HepG2 (cell line): Measurements from ENCODE around the gene IRF7. TPM values are rescaled to one million over a fixed set of nuclear protein-coding genes. Genes with fewer than 3 reads are reported as not detected.

Experiments used
- ARID3A ChIP-seq: IDR thresholded peaks from 2 replicates; pipeline ENCODE4 v1.6.1; 2012; ENCODE audit warnings: low read depth, low read length, improper control_type of control experiment
- FOSL1 ChIP-seq: sonication (generic); formaldehyde crosslinking; IDR thresholded peaks from 2 replicates; pipeline ENCODE4 v1.9.0; 2021; ENCODE audit warnings: missing genetic modification reagents, borderline replicate concordance
- HCFC1 ChIP-seq: fragments of 150-350 bp; IDR thresholded peaks from 2 replicates; pipeline ENCODE4 v1.6.1; 2014; ENCODE audit warnings: low read depth, low read length
- HNRNPL ChIP-seq: fragments of 200-400 bp; formaldehyde crosslinking; IDR thresholded peaks from 2 replicates; pipeline ENCODE4 v1.6.1; 2017; ENCODE audit warnings: mild to moderate bottlenecking, low read depth, low read length
- IRF1 ChIP-seq: sonication (generic); formaldehyde crosslinking; IDR thresholded peaks from 2 replicates; pipeline ENCODE4 v1.4.0; 2020; ENCODE audit warnings: low read depth, mild to moderate bottlenecking, missing genetic modification reagents
- KDM1A ChIP-seq: IDR thresholded peaks from 2 replicates; pipeline ENCODE4 v1.6.1; 2016; ENCODE audit warnings: missing compliant biosample characterization
- MAF1 ChIP-seq: sonication (generic); formaldehyde crosslinking; IDR thresholded peaks from 2 replicates; pipeline ENCODE4 v1.5.0; 2020; ENCODE audit warnings: missing genetic modification reagents, borderline replicate concordance
- RBFOX2 ChIP-seq: fragments of 200-400 bp; formaldehyde crosslinking; IDR thresholded peaks from 2 replicates; pipeline ENCODE4 v1.6.1; 2017; ENCODE audit warnings: low read depth, mild to moderate bottlenecking, low read length
- RFXAP ChIP-seq: sonication (generic); formaldehyde crosslinking; IDR thresholded peaks from 2 replicates; pipeline ENCODE4 v1.4.0; 2020; ENCODE audit warnings: missing genetic modification reagents, borderline replicate concordance
- SP2 ChIP-seq: sonication (generic); formaldehyde crosslinking; IDR thresholded peaks from 2 replicates; pipeline ENCODE4 v1.5.1; 2020; ENCODE audit warnings: mild to moderate bottlenecking, missing genetic modification reagents
- TARDBP ChIP-seq: sonication (generic); formaldehyde crosslinking; IDR thresholded peaks from 2 replicates; pipeline ENCODE4 v1.8.0; 2022; ENCODE audit warnings: mild to moderate bottlenecking, missing genetic modification reagents
- ZBTB46 ChIP-seq: sonication (generic); formaldehyde crosslinking; IDR thresholded peaks from 2 replicates; pipeline ENCODE4 v1.4.0; 2020; ENCODE audit warnings: mild to moderate bottlenecking, missing genetic modification reagents, borderline replicate concordance
- ZFP1 ChIP-seq: IDR thresholded peaks from 2 replicates; pipeline ENCODE4 v1.6.1; 2016
- ZFP41 ChIP-seq: sonication (generic); formaldehyde crosslinking; IDR thresholded peaks from 2 replicates; pipeline ENCODE4 v1.4.0; 2020; ENCODE audit warnings: mild to moderate bottlenecking, missing genetic modification reagents, borderline replicate concordance
- ZNF263 ChIP-seq: sonication (generic); formaldehyde crosslinking; IDR thresholded peaks from 2 replicates; pipeline ENCODE4 v1.4.0; 2020; ENCODE audit warnings: missing genetic modification reagents
- ZNF276 ChIP-seq: sonication (generic); formaldehyde crosslinking; IDR thresholded peaks from 2 replicates; pipeline ENCODE4 v1.4.0; 2020; ENCODE audit warnings: mild to moderate bottlenecking, low read depth, missing genetic modification reagents
- ZNF33A ChIP-seq: sonication (generic); formaldehyde crosslinking; IDR thresholded peaks from 2 replicates; pipeline ENCODE4 v1.5.1; 2020; ENCODE audit warnings: missing genetic modification reagents, mild to moderate bottlenecking, moderate library complexity, borderline replicate concordance
- ZNF652 ChIP-seq: IDR thresholded peaks from 2 replicates; pipeline ENCODE4 v1.6.1; 2016; ENCODE audit warnings: low read depth, borderline replicate concordance
- ZNF713 ChIP-seq: sonication (generic); formaldehyde crosslinking; IDR thresholded peaks from 2 replicates; pipeline ENCODE4 v1.4.0; 2020; ENCODE audit warnings: mild to moderate bottlenecking, missing genetic modification reagents
- ZNF790 ChIP-seq: sonication (generic); formaldehyde crosslinking; IDR thresholded peaks from 2 replicates; pipeline ENCODE4 v1.8.0; 2022; ENCODE audit warnings: missing genetic modification reagents, mild to moderate bottlenecking, borderline replicate concordance
- ZZZ3 ChIP-seq: sonication (generic); formaldehyde crosslinking; IDR thresholded peaks from 2 replicates; pipeline ENCODE4 v1.4.0; 2020; ENCODE audit warnings: missing genetic modification reagents, mild to moderate bottlenecking, borderline replicate concordance
- polyA plus RNA-seq, 8 experiments: library from polyadenylated mRNA; depleted of rRNA in 3 of 8; stranded (reverse) in 7 of 8; unstranded in 1 of 8; fragments of >200 nt; fragmentation: Illumina TruSeq in 4 of 8; extraction: Trizol in 4 of 8; gene quantifications; 2 replicates each; pipeline versions ENCODE4 v1.2.1 to v1.2.3, GENCODE V29; 2011 to 2016; ENCODE audit warnings: low read depth in 4 of 8, missing spikeins in 1 of 8, mixed read lengths in 1 of 8; ENCODE audit not compliant: insufficient read depth in 1 of 8
- total RNA-seq, 5 experiments: library from RNA; depleted of rRNA; stranded (reverse); fragments of >200 nt; fragmentation: Illumina TruSeq; extraction: Trizol; gene quantifications; 2 replicates each; pipeline ENCODE4 v1.2.3, GENCODE V29; 2016; ENCODE audit warnings: low read depth in 1 of 5
- TF ChIP-seq, protein P1 (sequence below): IDR thresholded peaks from 2 replicates; pipeline ENCODE4 v1.6.1; 2016; ENCODE audit warnings: missing biosample characterization, missing genetic modification reagents, low read depth

The IRF7 gene
- total and polyA plus RNA-seq, 2 of the 13 experiments (the other 11 are each of a cell fraction or from before 2014, with no cell fraction given): not detected

DNA sequence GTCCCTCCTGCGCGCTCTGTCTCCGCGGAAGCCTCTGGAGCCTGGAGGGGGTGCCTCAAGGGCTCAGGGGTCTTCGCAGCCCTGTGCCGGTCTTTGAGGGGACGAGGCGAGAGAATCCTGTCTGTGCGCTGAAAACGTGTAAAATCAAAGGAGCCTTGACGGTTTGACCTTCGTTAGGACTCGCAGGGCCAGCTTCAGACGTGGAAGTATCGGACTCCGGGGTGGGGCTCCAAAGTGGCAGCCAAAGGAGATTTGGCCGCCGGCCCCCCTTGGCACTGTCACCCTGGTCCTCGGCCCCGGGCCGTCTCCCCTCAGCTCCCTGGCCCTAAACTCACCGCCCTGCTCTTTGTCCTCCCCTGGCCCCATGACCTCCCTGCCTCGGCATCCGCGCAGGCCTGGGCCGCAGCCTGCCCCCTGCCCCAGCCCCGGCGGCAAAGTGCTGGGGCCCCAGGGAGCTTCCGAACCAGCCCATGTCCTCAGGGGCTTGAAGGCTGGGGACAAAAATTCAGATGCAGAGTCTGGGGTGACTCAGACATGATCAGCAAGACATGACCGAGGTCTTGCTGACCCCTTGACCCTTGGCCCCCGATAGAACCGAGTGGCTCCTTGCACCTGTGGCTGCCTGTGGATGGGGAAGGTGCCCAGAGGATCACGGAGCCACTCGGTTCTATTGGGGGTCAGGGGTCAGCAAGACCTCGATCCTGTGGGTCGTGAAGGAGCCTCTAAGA is 46.4 kb downstream of the IRF7 start (continued):
- TF ChIP-seq IRF1 (no peak), ZBTB46 (CRISPR knock-in tag) (0 out of 2 replicates have a peak, but pooled peaks have one; percentile 79), ZFP41 (CRISPR knock-in tag) (no peak), ZNF263 (CRISPR knock-in tag) (no peak; the same call in 1 of the 2 replicates), RFXAP (CRISPR knock-in tag) (no peak), ZZZ3 (no peak), ARID3A (no peak), ZNF276 (CRISPR knock-in tag) (no peak), SP2 (no peak), ZNF652 (CRISPR knock-in tag) (no peak), ZFP1 (CRISPR knock-in tag) (no peak), MAF1 (CRISPR knock-in tag) (no peak), HCFC1 (no peak), FOSL1 (peak; percentile 18; the same call in 1 of the 2 replicates), HNRNPL (no peak), RBFOX2 (peak; percentile 53), ZNF790 (CRISPR knock-in tag) (peak; percentile 5; the same call in 1 of the 2 replicates), ZNF713 (CRISPR knock-in tag) (no peak), ZNF33A (CRISPR knock-in tag) (no peak), TARDBP (peak; percentile 33; the same call in 1 of the 2 replicates), KDM1A (CRISPR knock-in tag) (no peak)
- TF ChIP-seq, protein P1, sequence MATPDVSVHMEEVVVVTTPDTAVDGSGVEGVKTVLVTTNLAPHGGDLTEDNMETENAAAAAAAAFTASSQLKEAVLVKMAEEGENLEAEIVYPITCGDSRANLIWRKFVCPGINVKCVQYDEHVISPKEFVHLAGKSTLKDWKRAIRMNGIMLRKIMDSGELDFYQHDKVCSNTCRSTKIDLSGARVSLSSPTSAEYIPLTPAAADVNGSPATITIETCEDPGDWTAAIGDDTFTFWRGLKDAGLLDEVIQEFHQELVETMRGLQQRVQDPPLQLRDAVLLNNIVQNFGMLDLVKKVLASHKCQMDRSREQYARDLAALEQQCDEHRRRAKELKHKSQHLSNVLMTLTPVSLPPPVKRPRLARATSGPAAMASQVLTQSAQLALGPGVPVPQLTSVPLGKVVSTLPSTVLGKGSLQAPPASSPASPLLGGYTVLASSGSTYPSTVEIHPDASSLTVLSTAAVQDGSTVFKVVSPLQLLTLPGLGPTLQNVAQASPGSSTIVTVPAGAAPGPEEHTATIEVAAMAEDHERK (CRISPR knock-in tag): no peak
